GM12878 (cell line): ENCODE data around the gene VANGL2. TPM values are rescaled to one million over a fixed set of nuclear protein-coding genes. Genes with fewer than 3 reads are reported as not detected.

Experiments
- ATAC-seq: fragments of 200-7000 bp; cut with Tn5 transposase; 3 replicates; pipeline ENCODE4 v1.9.1; 2020; ENCODE audit warnings: mild to moderate bottlenecking, moderate library complexity
- BruUV-seq: library from RNA; stranded (reverse); fragments of 400-500 nt; replicated peaks from 2 replicates; lab custom pipeline; 2021; lab: Mats Ljungman, UMichigan
- CTCF ChIA-PET: fragments of 300-600 bp; sonication (Branson Sonifier 250); formaldehyde crosslinking; extraction: SDS; loops from one replicate; lab custom pipeline; 2021; ENCODE audit warnings: inconsistent platforms; lab: Yijun Ruan, JAX
- POLR2A ChIA-PET: fragments of 350-600 bp; formaldehyde crosslinking; extraction: SDS; loops from one replicate; lab custom pipeline; 2021; ENCODE audit warnings: inconsistent platforms; lab: Charles Lee
- RAD21 ChIA-PET: fragments of 300-600 bp; sonication (Branson Sonifier 250); formaldehyde crosslinking; loops from one replicate; lab custom pipeline; 2023; ENCODE audit warnings: antibody characterized with exemption; ENCODE audit not compliant: unreplicated experiment; lab: Charles Lee
- SMC1A ChIA-PET: fragments of 300-600 bp; sonication (Branson Sonifier 250); formaldehyde crosslinking; loops from one replicate; lab custom pipeline; 2023; ENCODE audit not compliant: unreplicated experiment, uncharacterized antibody; lab: Charles Lee
- DNase-seq: peaks from one replicate; pipeline ENCODE4 v3.0.0-alpha.2; 2011; ENCODE audit warnings: low read depth, low spot score
- FAIRE-seq: peaks from 3 replicates; lab custom pipeline; 2011; peaks lifted over from hg19 to GRCh38; lab: Jason Lieb, UNC
- H2AFZ ChIP-seq: 2 replicates; pipeline ENCODE4 v1.6.0; 2011; ENCODE audit warnings: low read depth, low read length, control low read depth; ENCODE audit not compliant: control insufficient read depth
- H3K27ac ChIP-seq: 2 replicates; pipeline ENCODE4 v1.5.1; 2011; ENCODE audit warnings: control low read depth; ENCODE audit not compliant: control insufficient read depth, insufficient read depth
- H3K27me3 ChIP-seq, 2 experiments: replicated peaks in 1 of 2; 2 replicates each; pipeline versions ENCODE4 v1.6.0 to v1.6.1; 2011; ENCODE audit warnings: low read length in 1 of 2; ENCODE audit not compliant: control insufficient read depth in 2 of 2, insufficient read depth in 2 of 2
- H3K36me3 ChIP-seq, 2 experiments: 2 replicates each; pipeline ENCODE4 v1.5.1; 2011; ENCODE audit warnings: low read length in 1 of 2; ENCODE audit not compliant: control insufficient read depth in 2 of 2, insufficient read depth in 2 of 2
- H3K4me1 ChIP-seq: 2 replicates; pipeline ENCODE4 v1.6.1; 2011; ENCODE audit warnings: mild to moderate bottlenecking, low read length, moderate library complexity, mixed read lengths; ENCODE audit not compliant: control insufficient read depth, insufficient read depth
- H3K4me2 ChIP-seq: 2 replicates; pipeline ENCODE4 v1.6.0; 2011; ENCODE audit warnings: control low read depth; ENCODE audit not compliant: control insufficient read depth, insufficient read depth
- H3K4me3 ChIP-seq: fragments of 200-600 bp; sonication (generic); 2 replicates; pipeline ENCODE4 v1.5.1; 2016
- H3K79me2 ChIP-seq: 2 replicates; pipeline ENCODE4 v1.6.0; 2011; ENCODE audit warnings: low read length; ENCODE audit not compliant: control insufficient read depth, insufficient read depth
- H3K9ac ChIP-seq: 2 replicates; pipeline ENCODE4 v1.8.0; 2011; ENCODE audit warnings: low read length, control low read depth, mixed read lengths; ENCODE audit not compliant: control insufficient read depth, insufficient read depth
- H3K9me3 ChIP-seq: replicated peaks from 3 replicates; pipeline ENCODE4 v1.5.1; 2011; ENCODE audit warnings: mild to moderate bottlenecking, low read length; ENCODE audit not compliant: control insufficient read depth, insufficient read depth
- H4K20me1 ChIP-seq: 2 replicates; pipeline ENCODE4 v1.6.0; 2011; ENCODE audit not compliant: control insufficient read depth, insufficient read depth
- BCL11A ChIP-seq: IDR thresholded peaks from 2 replicates; pipeline ENCODE4 v1.6.1; 2011; ENCODE audit warnings: low read depth, low read length
- CBX3 ChIP-seq: fragments of 200-600 bp; sonication (generic); IDR thresholded peaks from 2 replicates; pipeline ENCODE4 v1.6.1; 2016; ENCODE audit warnings: low read depth, borderline replicate concordance
- CEBPB ChIP-seq, 2 experiments: fragments of 150-350 bp in 1 of 2; IDR thresholded peaks; 2 replicates each; pipeline ENCODE4 v1.6.1; 2012 to 2014; ENCODE audit warnings: low read depth in 2 of 2, low read length in 2 of 2, borderline replicate concordance in 1 of 2, inconsistent platforms in 1 of 2
- CHD2 ChIP-seq: IDR thresholded peaks from 2 replicates; pipeline ENCODE4 v1.6.1; 2011; ENCODE audit warnings: low read depth, low read length, improper control_type of control experiment, borderline replicate concordance
- EP300 ChIP-seq, 2 experiments: fragments of 150-350 bp in 1 of 2; IDR thresholded peaks; 2 replicates each; pipeline ENCODE4 v1.6.1; 2011 to 2012; ENCODE audit warnings: low read depth in 2 of 2, low read length in 2 of 2, borderline replicate concordance in 1 of 2, improper control_type of control experiment in 1 of 2, inconsistent platforms in 1 of 2; ENCODE audit not compliant: control insufficient read depth in 1 of 2
- EZH2 ChIP-seq: IDR thresholded peaks from 2 replicates; pipeline ENCODE4 v1.6.1; 2012; ENCODE audit warnings: low read depth, mild to moderate bottlenecking, control low read depth, inconsistent platforms, low read length, borderline replicate concordance; ENCODE audit not compliant: control insufficient read depth
- FOS ChIP-seq: IDR thresholded peaks from 3 replicates; pipeline ENCODE4 v1.6.1; 2011; ENCODE audit warnings: borderline replicate concordance; ENCODE audit not compliant: insufficient read length; ENCODE audit errors: extremely low read depth
- GABPA ChIP-seq: IDR thresholded peaks from 2 replicates; pipeline ENCODE4 v1.6.1; 2014; ENCODE audit warnings: antibody characterized with exemption, low read depth, mild to moderate bottlenecking, inconsistent platforms
- IKZF2 ChIP-seq, 2 experiments: fragments of 450-650 bp; IDR thresholded peaks; 2 replicates each; pipeline ENCODE4 v1.6.1; 2017; ENCODE audit warnings: mild to moderate bottlenecking in 2 of 2, moderate library complexity in 2 of 2
- IRF4 ChIP-seq: IDR thresholded peaks from 2 replicates; pipeline ENCODE4 v1.6.1; 2011; ENCODE audit warnings: low read depth, low read length
- NFYB ChIP-seq: IDR thresholded peaks from 2 replicates; pipeline ENCODE4 v1.6.1; 2011; ENCODE audit warnings: low read depth, mild to moderate bottlenecking, low read length, improper control_type of control experiment, moderate library complexity; ENCODE audit not compliant: insufficient read depth
- PML ChIP-seq: IDR thresholded peaks from 2 replicates; pipeline ENCODE4 v1.6.1; 2012; ENCODE audit warnings: low read length, inconsistent platforms
- POU2F2 ChIP-seq: IDR thresholded peaks from 3 replicates; pipeline ENCODE4 v1.6.1; 2011; ENCODE audit warnings: low read depth, mild to moderate bottlenecking, low read length, borderline replicate concordance
- RAD21 ChIP-seq: IDR thresholded peaks from 2 replicates; pipeline ENCODE4 v1.6.1; 2011; ENCODE audit warnings: mild to moderate bottlenecking, low read depth, low read length, moderate library complexity; ENCODE audit not compliant: insufficient read depth
- SMC3 ChIP-seq: IDR thresholded peaks from 2 replicates; pipeline ENCODE4 v1.6.1; 2011; ENCODE audit warnings: low read length, improper control_type of control experiment, borderline replicate concordance
- SPI1 ChIP-seq: IDR thresholded peaks from 2 replicates; pipeline ENCODE4 v1.6.1; 2011; ENCODE audit warnings: low read depth, mild to moderate bottlenecking, low read length, moderate library complexity, borderline replicate concordance; ENCODE audit not compliant: insufficient read depth
- TARDBP ChIP-seq: IDR thresholded peaks from 2 replicates; pipeline ENCODE4 v1.6.1; 2016; ENCODE audit warnings: borderline replicate concordance
- TCF7 ChIP-seq: IDR thresholded peaks from 2 replicates; pipeline ENCODE4 v1.6.1; 2014; ENCODE audit warnings: antibody characterized with exemption, borderline replicate concordance
- WRNIP1 ChIP-seq: IDR thresholded peaks from 2 replicates; pipeline ENCODE4 v1.6.1; 2011; ENCODE audit warnings: low read depth, low read length, improper control_type of control experiment, borderline replicate concordance
- WGBS: methylation state at CpG from one replicate; pipeline ENCODE4 v1.1.6; 2016; ENCODE audit warnings: low lambda C conversion rate; ENCODE audit not compliant: insufficient replicate concordance, insufficient coverage; ENCODE audit errors: missing lambda C conversion rate; 5-methylcytosine and 5-hydroxymethylcytosine counted together
- in situ Hi-C: fragments of 300-500 bp; cut with MboI; formaldehyde crosslinking; loops from 9 replicates; pipeline ENCODE4 v1.14.3; 2018; ENCODE audit warnings: mixed read lengths
- intact Hi-C: fragments of 100-400 bp; cut with micrococcal nuclease; formaldehyde crosslinking; loops from one replicate; pipeline ENCODE4 v1.14.2; 2022; ENCODE audit not compliant: unreplicated experiment
- polyA plus RNA-seq, 11 experiments: library from polyadenylated mRNA; depleted of rRNA in 4 of 11; unstranded in 6 of 11; stranded (reverse) in 5 of 11; fragments of >200 nt; fragmentation: Nextera tagmentation in 4 of 11; fragmentation: Illumina TruSeq in 1 of 11; extraction: Ambion mirVana in 4 of 11; extraction: Trizol in 1 of 11; gene quantifications; 1 replicate in 1 of 11; 2 replicates in 10 of 11; pipeline versions ENCODE4 v1.2.1 to v1.2.3, GENCODE V29; 2011 to 2016; ENCODE audit warnings: inconsistent platforms in 2 of 11, missing spikeins in 2 of 11, low read depth in 1 of 11
- total RNA-seq, 4 experiments: library from RNA; depleted of rRNA in 3 of 4; stranded (reverse); fragments of >200 nt in 3 of 4; fragmentation: Illumina TruSeq in 1 of 4; extraction: Trizol in 1 of 4; gene quantifications; 2 replicates each; pipeline versions ENCODE4 v1.2.1 to v1.2.3, GENCODE V29; 2013 to 2021
- TF ChIP-seq, protein P1 (sequence below): IDR thresholded peaks from 2 replicates; pipeline ENCODE4 v1.6.1; 2012; ENCODE audit warnings: low read length, inconsistent platforms
- TF ChIP-seq, protein P2 (sequence below): IDR thresholded peaks from 2 replicates; pipeline ENCODE4 v1.6.1; 2011; ENCODE audit warnings: borderline replicate concordance, low read depth, mild to moderate bottlenecking, moderate library complexity, low read length; ENCODE audit not compliant: insufficient read depth, poor library complexity, severe bottlenecking

VANGL2 gene
- total and polyA plus RNA-seq, 10 of the 15 experiments (the other 5 are each of a cell fraction or from before 2014, with no cell fraction given): 0.10 to 5.0 (median 0.27) TPM

DNA sequence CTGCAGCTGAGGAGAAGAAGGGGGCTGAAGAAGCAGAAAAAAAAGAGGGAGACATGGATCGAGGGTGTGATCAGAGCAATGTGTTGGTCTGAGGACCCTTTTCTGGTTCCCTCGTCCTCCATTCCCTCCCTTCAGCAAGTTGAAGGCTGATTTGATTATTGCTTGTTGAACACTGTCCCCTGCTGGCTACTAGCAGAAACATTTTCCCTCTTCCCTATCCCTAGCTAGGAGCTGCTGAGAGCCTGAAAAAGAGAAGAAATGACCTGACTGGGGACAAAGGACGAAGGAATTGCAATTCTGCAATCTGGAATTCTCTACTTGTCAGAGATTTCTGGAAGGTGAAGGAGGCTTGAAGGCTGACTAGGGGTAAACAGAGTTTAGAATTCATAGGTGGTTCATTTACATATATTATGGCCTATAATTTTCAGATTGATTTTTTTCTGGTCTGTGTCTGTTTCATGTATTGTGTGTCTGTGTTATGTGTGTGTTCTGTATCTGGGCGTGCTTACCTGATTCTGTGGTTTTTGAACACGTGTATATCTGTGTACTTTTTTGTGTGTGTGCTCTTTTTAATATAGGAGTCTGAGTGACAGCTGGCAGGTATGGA is 23.7 kb upstream of the VANGL2 start:
- ChIA-PET RAD21 (interaction anchor here (0.6 to 3.7 kb wide), 28 partner anchors 8 to 370 kb away, joined by 3 to 43 read pairs (median 5); partner anchors contain the start of genes CASQ1, IGSF8, NHLH1 and PEX19), CTCF (interaction anchor here (0.6 to 7.8 kb wide), 74 partner anchors 8 to 577 kb away, joined by 3 to 131 read pairs (median 5); partner anchors contain the start of genes CASQ1, DCAF8, IGSF8 and NCSTN), POLR2A (interaction anchor here (0.6 to 0.8 kb wide), 3 partner anchors 79 to 275 kb away, joined by 3 to 4 read pairs (median 3); no protein-coding TSS in a partner anchor), SMC1A (interaction anchor here (0.6 to 5.0 kb wide), 40 partner anchors 8 to 498 kb away, joined by 3 to 44 read pairs (median 5); partner anchors contain the start of genes CASQ1, KCNJ9 and PEX19)
- Histone ChIP-seq H3K4me1 (peaks cover 15% of the 10 kb centered on the region), H3K36me3 (no peaks in the 10 kb centered on the region), H3K27ac (no peak overlapping the region), H4K20me1 (no peaks in the 10 kb centered on the region), H3K79me2 (no peaks in the 10 kb centered on the region), H3K9me3 (no peaks in the 10 kb centered on the region), H3K27me3 (no peaks in the 10 kb centered on the region), H2AFZ (peak overlapping the region; percentile 42; the same call in 1 of the 2 replicates), H3K4me3 (no peak overlapping the region), H3K9ac (no peak overlapping the region), H3K4me2 (no peak overlapping the region)
- intact Hi-C loops: loop anchor here (1.0 kb wide), 3 partner anchors 85 to 275 kb away; no protein-coding TSS in a partner anchor
- DNase-seq: peak; percentile 36
- ATAC-seq: peak; percentile 92
- no TSS peak for BruUV-seq
- WGBS: 0% methylated on average over 5 of the region's 5 CpGs
- in situ Hi-C loops: loop anchor here (5.0 kb wide), 1 partner anchor 279 kb away; the partner anchor contains the start of gene IGSF8
- peak; percentile 96 for FAIRE-seq
- TF ChIP-seq RAD21 (peak; percentile 95), TCF7 (no peak), CHD2 (no peak), SPI1 (no peak), GABPA (no peak), IKZF2 (IDR thresholded peaks at IDR 0.05) (0 out of 4 replicates have a peak, but pooled peaks of 1 of the 2 experiments have one; percentile 11), SMC3 (peak; percentile 90), POU2F2 (0 out of 3 replicates have a peak, but pooled peaks have one; percentile 31), EZH2 (no peak), EP300 (IDR thresholded peaks at IDR 0.05; ENCODE audit: borderline replicate concordance in 1 of 2, control insufficient read depth in 1 of 2, low read depth in 2 of 2, low read length in 2 of 2) (no peak), WRNIP1 (no peak), CEBPB (IDR thresholded peaks at IDR 0.05; ENCODE audit: borderline replicate concordance in 1 of 2, low read depth in 2 of 2, low read length in 2 of 2) (no peak), NFYB (no peak), BCL11A (no peak), TARDBP (no peak), FOS (no peak), CBX3 (no peak), PML (no peak), IRF4 (peak; percentile 40; the same call in 1 of the 2 replicates)
- TF ChIP-seq, protein P1, sequence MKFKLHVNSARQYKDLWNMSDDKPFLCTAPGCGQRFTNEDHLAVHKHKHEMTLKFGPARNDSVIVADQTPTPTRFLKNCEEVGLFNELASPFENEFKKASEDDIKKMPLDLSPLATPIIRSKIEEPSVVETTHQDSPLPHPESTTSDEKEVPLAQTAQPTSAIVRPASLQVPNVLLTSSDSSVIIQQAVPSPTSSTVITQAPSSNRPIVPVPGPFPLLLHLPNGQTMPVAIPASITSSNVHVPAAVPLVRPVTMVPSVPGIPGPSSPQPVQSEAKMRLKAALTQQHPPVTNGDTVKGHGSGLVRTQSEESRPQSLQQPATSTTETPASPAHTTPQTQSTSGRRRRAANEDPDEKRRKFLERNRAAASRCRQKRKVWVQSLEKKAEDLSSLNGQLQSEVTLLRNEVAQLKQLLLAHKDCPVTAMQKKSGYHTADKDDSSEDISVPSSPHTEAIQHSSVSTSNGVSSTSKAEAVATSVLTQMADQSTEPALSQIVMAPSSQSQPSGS: no peak
- TF ChIP-seq, protein P2, sequence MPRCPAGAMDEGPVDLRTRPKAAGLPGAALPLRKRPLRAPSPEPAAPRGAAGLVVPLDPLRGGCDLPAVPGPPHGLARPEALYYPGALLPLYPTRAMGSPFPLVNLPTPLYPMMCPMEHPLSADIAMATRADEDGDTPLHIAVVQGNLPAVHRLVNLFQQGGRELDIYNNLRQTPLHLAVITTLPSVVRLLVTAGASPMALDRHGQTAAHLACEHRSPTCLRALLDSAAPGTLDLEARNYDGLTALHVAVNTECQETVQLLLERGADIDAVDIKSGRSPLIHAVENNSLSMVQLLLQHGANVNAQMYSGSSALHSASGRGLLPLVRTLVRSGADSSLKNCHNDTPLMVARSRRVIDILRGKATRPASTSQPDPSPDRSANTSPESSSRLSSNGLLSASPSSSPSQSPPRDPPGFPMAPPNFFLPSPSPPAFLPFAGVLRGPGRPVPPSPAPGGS: no peak
